Activated CD4-positive, alpha-beta T cell treated with anti-CD3 and anti-CD28 coated beads, Interleukin-2, amount 50 U/mL, for 16 hours (primary cell): ENCODE data around the gene NEDD9.

Experiments
- DNase-seq: peaks from one replicate; pipeline ENCODE4 v3.0.0-alpha.2; 2020

NEDD9 gene

DNA sequence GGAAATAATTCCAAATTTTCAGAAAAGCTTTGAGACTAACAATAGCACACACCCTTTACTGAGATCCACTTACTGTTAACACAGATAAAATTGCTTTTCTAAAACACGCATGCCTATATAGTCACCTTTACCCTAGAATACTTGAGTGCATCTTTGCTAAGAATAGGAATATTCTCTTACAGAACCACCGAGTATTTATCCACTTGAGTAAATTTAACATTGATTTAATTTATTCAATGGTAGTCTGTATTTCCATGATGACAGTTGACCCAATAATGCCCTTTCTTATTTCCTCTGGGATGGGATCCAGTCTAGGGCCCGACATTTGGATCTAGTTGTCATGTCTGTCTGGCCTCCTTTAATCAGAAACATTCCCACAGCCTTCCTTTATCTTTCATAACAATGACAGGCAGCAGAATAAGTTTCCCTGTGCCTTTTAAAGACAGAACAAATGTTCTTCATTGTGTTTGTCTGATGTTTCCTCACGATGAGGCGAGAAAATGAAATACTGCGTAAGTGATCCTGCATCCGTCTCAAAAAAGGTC, 64.3 kb downstream of the NEDD9 start:
- no peak for DNase-seq

DNA sequence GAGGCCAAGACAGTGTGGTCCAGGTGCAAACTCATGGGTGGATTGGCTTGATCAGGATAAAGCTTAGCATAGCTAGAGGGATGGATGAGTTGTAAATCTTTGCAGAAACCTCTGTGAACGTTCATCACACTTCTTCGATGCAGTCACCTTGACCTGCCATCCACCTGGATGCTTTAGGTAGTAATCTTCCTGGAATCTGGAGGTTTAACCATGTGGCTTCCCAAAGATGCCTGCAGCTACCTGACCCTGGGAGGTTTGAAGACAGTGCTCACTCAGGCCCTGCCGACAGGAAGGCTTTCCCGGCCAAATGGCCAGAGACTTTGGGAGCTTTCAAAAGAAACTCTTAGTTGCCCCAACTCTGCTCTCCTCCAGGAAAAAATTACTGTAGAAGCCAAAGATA, 65.5 kb downstream of the NEDD9 start:
- no peak for DNase-seq

DNA sequence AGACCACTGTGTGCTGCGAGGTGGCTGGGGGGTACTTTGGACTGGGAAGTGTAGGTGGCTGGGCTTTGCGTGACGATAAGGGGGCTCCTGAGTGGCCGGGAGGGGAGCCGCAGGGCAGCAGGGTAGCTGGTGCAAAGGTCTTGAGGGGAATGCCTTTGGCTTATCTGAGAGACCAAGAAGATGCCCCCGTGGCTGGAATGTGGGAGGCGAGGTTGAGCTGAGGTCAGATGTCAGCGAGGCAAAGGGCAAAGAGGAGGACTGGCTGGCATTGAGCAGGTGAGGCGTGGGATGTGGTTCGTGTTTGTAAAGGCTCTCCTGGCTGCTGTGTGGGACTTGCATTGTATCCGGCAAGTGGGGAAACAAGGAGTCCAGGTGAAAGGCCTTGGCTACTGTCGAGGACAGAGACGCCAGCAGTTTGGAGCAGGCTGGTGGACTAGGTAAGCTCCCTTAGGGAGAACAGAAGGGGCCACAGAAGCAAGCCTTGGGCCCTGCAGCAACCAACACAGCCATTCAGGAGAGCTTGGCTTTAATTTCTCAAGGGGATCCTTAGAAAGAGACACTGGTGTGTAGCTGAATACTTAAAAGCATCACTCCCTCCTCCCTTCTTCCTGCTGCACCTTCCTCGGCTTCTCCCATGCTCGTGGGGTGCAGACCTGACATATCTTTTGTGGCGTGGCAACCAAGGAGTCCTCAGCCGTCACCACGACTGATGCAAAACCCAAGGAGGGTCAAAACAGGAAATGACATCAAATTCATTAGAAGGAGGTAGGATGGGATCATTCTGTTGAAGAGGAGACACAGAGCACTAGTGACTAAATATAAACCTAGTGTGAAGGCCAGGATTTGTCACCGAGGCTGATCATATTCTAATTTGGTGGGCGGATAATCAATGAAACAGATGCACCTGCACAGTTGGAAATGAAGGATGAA, 67.5 kb downstream of the NEDD9 start:
- DNase-seq, result peak; percentile 25

DNA sequence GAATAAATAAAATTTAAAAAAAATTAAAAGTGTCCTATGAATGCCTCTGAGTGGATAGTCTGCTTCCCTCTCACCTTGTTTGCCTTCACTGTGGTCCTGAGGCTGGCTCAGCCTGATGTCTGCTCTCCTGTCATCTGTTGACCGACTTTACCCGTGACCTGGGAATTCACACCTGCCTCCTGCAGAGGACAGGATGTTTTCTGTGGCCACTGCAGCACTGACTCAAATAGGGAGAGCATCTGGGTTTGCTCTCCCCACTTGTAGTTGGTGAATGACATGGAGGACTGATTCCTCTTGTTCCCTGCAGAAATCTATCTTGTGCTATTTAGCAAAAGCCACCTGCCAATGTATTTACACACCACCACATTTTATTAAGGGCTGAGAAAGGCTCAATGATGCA, 68.5 kb downstream of the NEDD9 start:
- DNase-seq, result peak; percentile 66

DNA sequence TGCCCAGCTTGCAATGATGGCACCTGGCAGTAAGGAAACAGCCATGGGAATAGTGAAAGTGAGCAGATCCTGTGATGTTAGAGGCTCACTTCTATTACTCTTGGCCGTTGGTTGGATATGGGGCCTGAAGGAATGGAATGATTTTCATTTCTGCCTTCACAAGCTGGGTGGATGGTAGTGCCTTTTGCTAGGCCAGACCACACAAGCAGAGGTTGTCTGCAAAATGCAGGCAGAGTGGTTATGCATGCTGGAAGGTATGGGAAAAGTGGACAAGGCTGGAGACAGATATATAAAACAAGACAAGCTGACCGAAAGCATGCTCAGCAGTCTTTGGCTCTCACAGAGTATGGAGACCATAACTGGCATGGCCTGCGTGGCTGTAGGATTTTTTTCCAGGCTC, 70.2 kb downstream of the NEDD9 start:
- no peak for DNase-seq

DNA sequence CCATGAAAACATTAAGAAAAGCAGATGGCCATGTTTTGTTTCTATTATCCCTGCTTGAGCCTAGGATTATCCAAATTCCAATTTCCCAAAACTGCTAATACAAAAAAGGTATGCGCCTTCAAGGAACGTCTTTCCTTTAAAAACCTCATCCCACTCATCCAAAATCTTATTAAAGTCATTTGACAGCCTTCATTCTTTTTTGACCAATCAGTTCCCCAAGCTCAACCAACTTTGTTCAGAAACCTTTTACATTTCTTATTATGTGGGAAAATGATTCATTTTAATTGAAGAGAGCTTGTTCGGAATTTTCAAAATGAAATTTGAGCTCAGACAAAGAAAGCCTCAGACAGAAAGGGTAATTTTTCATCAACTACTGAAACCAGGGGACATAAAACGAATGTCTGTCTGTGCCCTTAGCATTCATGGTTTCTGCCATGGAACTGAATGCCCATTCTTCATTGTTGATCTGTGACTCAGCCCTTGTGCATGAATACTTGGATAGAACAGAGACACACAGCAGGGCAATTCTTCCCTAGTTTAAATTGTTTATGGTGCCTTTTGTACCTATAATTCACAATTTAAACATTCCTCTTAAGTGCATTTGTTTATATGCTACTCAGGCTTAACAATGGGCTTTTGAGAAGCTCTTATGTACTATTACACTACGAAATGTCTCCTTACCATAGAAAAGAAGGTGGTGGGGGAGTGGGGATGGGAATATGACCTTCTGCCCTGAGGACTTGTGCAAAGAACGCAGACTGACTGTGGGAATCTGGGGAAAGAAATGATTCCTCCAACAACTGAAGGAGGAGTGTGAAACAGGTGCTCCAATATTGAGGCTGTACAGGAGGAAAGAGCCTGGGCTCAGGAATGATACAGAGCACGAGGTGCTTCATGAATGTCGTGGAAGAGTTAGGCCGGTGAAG, 71.2 kb downstream of the NEDD9 start:
- no peak for DNase-seq

DNA sequence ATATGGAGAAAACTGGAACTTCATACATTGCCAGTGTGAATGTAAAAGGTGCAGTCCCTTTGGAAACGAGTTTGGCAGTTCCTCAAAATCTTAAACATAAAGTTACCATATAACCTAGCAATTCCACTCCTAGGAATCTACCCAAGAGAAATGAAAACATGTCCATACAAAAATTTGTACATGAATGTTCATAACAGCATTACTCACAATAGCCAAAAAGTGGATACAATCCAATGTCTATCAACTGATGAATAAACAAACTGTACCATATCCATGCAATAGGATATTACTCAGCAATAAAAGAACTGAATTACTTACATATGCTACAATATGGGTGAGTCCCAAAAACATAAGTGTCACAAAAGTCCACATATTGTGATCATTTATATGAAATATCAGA, 72.3 kb downstream of the NEDD9 start:
- no peak for DNase-seq

DNA sequence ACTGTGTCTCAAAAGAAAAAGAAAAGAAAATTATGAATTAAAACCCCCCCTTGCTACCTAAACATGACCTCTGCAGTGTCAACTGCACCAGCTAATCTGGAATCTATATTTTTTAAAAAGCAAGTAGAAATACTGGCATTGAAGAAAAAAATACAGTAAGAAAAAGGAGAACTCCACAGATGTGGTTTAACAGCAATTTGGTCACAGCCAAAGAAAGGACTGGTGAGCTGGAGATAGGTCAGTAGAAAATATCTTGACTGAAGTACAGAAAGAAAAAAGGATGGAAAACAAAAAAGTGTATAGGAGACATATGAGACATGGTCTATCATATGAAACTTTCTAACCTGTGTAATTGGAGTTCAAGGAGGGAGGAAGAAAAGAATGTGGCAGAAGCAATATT, 76.9 kb downstream of the NEDD9 start:
- no peak for DNase-seq

DNA sequence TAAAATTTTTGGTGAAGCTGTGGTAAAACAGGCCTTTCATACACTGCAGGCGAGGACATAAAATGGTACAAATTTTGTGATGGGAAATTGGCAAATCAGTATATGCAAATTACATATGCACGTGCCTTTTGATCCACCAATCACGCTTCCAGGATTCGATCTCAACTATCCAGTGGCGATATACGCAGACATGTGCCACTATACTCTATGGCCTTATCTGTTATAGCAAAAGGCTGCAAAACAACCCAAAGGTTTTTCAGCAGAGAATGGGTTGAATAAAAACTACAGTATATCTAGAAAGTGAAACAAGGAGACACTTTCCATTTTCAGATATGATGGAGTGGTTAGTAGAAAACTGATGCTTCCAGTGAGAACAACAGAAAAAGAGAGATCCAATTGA, 79.0 kb downstream of the NEDD9 start:
- no peak for DNase-seq

DNA sequence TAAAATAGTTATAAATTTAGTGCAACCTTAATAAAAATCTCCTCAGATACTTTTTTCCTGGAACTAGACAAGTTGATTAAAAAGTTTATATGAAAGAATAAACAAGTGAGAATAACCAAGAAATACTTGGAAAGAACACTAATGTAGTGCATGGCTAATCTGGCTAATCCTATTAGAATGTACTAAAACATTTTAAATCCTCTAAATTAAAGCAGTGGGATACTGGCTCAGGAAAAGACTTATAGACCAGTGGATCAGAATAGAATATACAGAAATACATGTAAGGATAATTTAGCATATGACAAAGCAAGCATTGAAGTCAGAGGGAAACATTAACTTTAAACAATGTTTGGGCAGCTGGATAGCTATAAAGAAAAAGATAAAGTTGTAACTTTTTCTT, 79.9 kb downstream of the NEDD9 start:
- no peak for DNase-seq

DNA sequence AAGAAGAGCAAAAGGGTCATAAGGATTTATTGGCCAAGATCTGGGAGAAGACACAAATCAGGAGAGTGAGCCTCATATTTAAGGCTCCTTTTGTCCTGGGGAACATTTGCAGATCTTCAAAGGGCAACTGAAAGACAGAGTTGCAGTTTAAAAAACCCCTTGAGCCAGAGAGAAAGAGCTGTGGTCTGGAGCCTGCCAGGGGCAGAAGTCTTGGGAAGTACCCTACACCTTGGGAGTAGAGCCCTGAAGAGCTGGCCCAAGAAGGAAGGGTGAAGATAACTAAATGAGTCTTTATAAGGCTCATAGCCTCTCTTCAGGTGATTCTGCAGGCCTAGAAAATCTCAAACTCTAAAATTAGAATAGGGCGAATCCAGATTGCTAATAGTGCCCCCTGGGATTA, 81.0 kb downstream of the NEDD9 start:
- no peak for DNase-seq

DNA sequence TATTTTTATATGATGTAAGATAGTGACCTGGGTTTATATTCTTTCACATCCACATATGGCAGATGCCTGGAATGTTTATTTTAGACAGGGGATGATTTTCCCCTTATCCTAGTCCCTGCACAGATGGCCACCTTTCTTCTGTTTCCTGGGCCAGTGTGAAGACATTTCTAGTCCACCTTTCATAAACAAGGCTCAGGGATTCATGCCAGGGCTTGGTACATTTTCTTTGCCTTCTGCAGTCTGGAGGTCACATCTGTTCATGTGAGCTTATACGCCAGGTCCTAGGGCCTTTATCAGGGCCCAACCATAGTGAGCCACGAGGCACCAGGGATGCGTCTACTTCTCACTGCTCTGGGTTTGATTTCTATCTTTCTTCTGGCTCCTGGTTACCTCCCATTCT, 82.9 kb downstream of the NEDD9 start:
- DNase-seq, result no peak

DNA sequence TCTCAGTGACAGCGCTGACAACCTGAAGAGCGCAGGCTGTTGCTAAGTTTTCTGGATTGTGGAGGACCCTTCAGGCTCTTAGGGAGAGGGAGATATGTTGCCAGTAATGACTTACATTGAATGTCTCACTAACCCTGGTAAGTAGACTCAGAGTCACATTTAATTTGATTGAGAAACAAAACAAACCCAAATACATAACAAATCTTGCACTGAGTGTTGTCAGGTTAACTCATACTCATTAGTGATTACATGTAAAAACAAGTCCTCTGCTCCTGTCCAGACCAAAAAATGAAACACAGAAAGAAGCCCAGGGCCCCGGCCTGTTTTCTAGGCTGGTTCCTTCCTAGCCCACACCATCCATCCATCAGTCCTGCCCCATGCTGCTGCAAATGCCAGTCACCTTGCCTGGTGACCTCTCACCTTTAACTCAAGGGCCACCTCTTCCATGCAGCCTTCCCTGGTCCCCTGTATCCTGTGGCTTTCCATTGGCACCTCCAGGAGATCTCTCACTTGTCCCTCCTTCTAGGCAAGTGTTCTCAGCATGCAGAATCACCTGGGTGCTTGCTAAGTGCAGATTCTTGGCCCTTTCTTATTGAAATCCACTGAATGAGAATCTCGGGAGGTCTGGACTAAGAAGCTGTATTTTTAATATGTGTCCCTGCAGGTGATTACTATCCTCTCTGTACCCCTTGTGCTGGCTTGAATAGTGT, 86.2 kb downstream of the NEDD9 start:
- DNase-seq, result no peak

DNA sequence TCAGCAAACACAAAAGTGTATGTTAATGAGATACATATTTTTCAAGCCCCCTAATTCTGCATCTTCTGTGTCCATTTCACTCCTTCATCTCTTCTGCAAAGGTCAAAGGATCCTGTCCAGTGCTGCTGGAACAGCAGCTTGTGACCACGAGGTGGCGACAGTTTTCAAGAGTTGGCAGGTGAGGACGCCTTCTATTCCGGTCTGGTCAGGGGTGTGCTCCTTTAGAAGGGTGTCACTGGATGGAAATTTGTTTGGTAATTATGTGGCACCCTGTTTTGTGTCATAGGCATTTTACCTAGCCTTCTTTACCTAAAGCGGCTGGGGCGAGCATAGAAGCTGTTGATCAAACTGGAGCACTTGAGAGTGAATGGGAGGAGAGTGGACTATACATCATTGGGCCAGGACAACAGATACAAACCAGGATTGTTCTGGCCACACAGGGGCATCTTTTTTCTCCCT, 88.0 kb downstream of the NEDD9 start:
- DNase-seq, result peak; percentile 82

DNA sequence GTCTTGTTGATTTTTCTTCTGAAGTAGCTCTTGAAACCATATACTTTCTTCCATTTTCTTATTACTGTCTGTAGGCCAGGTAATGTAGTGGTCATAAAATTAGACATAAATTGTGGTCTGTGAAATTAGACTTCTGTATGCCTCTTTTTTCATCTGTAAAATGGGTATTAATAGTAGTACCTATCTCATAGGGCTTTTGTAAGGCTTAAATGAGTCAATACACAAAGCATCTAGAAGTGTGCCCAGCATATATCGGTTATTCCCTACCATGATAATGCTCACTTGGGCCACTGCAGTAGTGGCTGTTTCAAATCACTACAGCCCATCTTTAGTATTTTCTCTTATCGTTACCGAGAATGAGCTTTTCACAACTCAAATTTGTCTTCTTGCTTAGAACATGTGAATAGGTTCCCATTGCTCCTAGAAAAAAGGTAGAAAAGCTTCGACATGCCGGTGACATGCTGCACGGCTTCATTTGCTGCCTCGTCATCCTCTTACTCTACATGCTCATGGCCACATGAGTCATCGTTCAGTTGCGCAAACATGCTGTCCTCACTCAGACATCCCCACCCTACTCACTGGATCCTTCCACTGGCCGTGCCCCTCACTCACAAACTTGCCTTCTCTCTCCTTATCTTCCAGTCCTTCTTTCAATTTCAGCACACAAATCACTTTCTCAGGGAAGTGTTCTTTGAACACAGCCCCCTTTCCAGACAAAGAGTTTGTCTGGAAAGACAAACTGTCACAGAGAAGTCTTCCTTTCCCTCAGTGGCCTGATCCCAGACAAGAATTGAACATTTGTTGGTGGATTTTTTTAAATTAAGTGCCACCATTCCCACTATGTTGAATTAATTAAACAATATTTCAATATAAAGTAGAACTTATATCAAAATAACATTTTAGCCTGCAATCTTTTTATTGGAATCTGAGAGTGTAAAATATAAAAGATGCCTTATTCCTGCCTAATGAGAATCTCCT, 88.8 kb downstream of the NEDD9 start:
- DNase-seq, result peak; percentile 10

DNA sequence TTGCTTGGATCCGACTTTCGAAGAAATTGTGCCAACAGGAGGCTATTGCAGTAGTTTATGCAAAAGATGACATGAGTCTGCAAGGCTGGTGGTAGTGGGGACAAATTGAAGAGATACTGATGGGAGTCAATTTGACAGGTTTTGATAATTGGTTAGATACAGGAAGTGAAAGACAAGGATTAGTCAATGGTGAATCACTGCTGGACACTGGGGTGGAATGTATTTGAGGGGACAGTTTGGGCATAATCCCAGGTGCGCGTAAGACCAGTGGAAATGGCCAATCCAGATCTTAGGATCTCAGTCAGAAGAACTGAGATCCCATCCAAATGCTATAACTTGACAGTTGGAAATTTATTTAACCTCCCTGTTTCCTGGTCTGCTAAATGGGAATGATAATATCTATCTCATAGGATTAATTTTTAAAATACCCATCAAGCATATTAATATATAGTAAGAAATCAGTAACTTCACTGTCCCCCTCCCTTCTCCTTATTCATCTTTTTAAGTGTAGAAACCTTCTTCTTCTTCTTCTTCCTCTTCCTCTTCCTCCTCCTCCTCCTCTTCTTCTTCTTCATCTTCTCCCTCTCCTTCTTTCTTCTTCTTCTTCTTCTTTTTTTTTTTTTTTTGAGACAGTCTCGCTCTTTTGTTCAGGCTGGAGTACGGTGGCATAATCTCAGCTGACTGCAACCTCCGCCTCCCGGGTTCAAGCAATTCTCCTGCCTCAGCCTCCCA, 90.0 kb downstream of the NEDD9 start:
- DNase-seq, result no peak

DNA sequence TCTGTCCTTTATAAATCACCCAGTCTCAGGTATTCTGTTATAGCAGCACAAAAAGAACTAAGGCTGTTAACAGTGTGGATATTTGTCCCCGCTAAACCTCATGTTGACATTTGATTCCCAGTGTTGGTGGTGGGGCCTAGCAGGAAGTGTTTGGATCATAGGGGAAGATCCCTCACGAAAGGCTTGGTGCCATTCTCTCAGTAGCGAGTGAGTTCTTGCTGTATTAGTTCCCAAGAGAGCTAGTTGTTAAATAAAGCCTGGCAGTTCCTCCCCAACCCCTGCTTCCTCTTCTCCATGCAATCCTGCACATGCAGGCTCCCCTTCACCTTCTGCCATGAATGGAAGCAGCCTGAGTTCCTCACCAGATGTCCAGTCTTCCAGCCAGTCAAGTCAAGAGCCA, 91.2 kb downstream of the NEDD9 start:
- no peak for DNase-seq

DNA sequence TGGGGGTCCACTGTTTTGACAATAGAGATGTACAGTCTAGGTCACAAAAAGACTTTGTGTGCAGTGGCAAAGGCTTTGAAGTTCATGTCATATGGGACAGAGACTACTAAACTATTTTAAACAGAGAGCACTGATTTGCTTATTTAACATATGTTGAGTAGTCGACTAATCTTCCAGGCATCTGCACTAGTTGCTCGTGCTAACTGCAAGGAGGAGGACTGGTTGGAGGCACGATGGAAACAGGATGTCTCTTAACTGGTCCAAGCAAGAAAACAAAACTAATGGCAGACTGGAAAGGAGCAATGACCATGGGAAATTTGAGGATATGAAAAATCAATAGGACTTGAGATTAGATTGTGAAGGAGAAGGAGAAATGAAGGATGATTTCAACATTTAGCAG, 92.4 kb downstream of the NEDD9 start:
- no peak for DNase-seq

DNA sequence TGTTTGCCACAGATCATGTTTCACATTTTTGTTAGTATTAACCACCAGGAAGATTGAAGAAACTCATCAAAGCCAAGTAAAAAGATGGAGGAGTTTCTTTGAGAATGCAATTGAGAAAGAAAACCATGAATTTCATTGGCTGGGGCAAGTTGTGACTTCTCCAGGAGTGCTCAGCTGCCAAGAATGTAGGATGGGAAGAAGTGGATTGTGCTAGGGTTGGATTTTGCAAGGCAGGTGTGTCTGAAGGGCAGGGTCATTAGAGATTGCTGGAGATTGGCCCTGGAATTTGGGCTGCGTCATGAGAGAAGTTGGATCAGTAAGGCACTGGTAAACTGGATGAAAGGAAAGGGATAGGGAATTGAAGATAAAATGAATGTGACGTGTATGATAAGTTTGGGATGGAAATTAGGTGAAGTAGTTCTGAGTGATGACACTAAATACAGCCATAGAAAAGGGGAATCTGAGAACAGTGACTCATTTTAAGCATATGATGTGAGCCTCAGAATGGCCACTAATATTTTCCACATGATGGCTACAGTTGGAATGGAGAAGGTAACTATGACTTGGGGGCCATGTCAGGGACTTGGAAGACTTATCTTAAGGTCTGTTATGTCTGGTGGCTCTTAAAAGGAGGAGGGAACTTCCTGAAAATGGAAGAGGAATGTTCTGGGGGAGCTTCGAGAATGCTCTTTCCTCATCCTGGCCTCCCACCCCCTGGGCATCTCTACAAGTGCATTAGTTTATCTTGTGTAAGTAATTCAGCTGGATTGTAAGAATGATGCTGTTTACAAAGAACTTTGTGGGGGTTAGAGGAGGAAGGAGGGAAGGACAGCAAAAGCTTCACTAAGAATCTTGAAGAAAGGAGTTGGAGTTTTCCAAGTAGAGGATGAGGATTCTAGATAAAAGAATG, 93.2 kb downstream of the NEDD9 start:
- peak; percentile 16 for DNase-seq

DNA sequence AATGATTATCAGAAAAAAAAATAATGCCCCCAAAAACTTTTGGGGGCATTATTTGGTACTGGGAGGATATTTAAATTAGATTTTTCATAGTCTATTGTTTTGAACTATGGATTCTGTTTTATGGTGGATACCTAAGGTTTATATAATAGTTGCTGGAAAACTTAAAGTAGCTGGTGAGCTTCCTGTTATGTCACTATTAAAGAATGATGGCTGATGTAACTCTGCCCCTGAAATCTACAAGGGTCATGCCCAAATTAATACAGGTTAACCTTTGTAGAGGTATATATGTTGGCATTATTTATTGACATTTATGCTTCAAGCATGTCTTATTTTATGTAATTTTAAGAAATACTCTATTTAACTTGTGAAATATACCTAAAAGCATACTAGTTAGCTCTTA, 95.7 kb downstream of the NEDD9 start:
- DNase-seq, result no peak
